Measurements from ENCODE around the gene OR1S2.
"Not testable (repeated sequence)": the region's sequence is repeated elsewhere in the genome, so short reads cannot be mapped to it uniquely, and the experiment has no call there.

Gene OR1S2

GRCh38 chr11:58216476-58216875, 12.5 kb upstream of the OR1S2 start:
- Histone ChIP-seq H3K4me3 (ENCODE audit: low read depth, low read length) (no peak overlapping the region), H3K36me3 (ENCODE audit: control insufficient read depth, insufficient read depth, low read length) (no peaks in the 10 kb centered on the region), H3K9me3 (ENCODE audit: control insufficient read depth, low read length) (no peaks in the 10 kb centered on the region), H2AFZ (no peak overlapping the region), H3K4me2 (ENCODE audit: low read length) (no peak overlapping the region), H3K79me2 (no peaks in the 10 kb centered on the region), H3K4me1 (no peaks in the 10 kb centered on the region), H3K9ac (no peak overlapping the region), H3K27me3 (ENCODE audit: control insufficient read depth, insufficient read depth, low read length) (no peaks in the 10 kb centered on the region), H3K27ac (no peak overlapping the region)
- TF ChIP-seq, protein P1, sequence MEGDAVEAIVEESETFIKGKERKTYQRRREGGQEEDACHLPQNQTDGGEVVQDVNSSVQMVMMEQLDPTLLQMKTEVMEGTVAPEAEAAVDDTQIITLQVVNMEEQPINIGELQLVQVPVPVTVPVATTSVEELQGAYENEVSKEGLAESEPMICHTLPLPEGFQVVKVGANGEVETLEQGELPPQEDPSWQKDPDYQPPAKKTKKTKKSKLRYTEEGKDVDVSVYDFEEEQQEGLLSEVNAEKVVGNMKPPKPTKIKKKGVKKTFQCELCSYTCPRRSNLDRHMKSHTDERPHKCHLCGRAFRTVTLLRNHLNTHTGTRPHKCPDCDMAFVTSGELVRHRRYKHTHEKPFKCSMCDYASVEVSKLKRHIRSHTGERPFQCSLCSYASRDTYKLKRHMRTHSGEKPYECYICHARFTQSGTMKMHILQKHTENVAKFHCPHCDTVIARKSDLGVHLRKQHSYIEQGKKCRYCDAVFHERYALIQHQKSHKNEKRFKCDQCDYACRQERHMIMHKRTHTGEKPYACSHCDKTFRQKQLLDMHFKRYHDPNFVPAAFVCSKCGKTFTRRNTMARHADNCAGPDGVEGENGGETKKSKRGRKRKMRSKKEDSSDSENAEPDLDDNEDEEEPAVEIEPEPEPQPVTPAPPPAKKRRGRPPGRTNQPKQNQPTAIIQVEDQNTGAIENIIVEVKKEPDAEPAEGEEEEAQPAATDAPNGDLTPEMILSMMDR (IDR thresholded peaks at IDR 0.05), result no peak

DNA sequence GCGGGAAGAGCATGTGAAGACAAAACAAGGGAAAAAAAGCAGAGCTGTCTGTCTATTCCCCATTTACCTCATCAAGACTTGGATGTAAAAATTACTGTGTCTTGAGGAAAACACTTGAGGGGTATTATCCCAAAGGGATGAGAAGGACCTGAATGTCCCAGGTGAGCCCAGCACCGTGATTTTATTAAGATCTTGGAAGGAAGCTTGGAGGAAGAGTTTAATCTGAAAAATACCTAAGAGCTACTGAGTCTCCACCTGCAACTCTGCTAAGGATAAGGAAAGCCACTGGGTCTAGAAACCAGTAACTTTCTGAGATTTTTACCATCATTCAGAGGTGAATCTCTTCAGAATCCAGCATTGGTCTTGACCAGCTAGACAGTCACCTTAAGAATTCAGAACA, 8.5 kb upstream of the OR1S2 start, which contains the start of gene OR1S1:
Gene OR1S1 (plus strand): TSS at position 301 of the 400 bp plus-strand sequence.
- not testable (repeated sequence) for H3K27me3 ChIP-seq (ENCODE audit: control insufficient read depth, insufficient read depth, low read length); H3K36me3 ChIP-seq (ENCODE audit: control insufficient read depth, insufficient read depth, low read length); H3K4me1 ChIP-seq; H3K79me2 ChIP-seq; H2AFZ ChIP-seq; H3K27ac ChIP-seq; H3K9me3 ChIP-seq (ENCODE audit: control insufficient read depth, low read length); H3K9ac ChIP-seq; H3K4me3 ChIP-seq (ENCODE audit: low read depth, low read length); H3K4me2 ChIP-seq (ENCODE audit: low read length)

DNA sequence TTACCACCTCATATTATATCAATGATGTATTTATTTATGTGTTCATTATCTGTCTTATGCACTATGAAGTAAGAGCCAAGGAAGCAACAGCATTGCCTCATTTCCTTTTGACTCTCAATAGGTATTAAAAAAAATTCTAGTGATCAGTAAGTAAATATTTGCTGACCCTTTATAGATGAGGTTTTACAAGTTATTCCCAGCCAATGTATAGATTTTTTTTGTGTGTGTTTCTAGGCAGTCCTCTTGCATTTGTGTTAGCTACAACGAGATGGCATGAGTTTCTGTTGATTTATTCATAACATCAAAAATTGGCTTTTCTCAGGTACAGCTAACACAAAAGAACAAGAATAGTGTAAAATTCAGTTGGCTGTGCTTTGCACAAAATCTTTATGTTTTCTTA, 4.7 kb downstream of the OR1S2 start:
- TF ChIP-seq, protein P1 (IDR thresholded peaks at IDR 0.05), result no peak
- Histone ChIP-seq H3K9me3 (ENCODE audit: control insufficient read depth, low read length) (no peaks in the 10 kb centered on the region), H3K27ac (no peak overlapping the region), H3K4me1 (no peaks in the 10 kb centered on the region), H3K36me3 (ENCODE audit: control insufficient read depth, insufficient read depth, low read length) (no peaks in the 10 kb centered on the region), H3K9ac (no peak overlapping the region), H2AFZ (no peak overlapping the region), H3K79me2 (no peaks in the 10 kb centered on the region), H3K4me3 (ENCODE audit: low read depth, low read length) (no peak overlapping the region), H3K27me3 (ENCODE audit: control insufficient read depth, insufficient read depth, low read length) (no peaks in the 10 kb centered on the region), H3K4me2 (ENCODE audit: low read length) (no peak overlapping the region)

DNA sequence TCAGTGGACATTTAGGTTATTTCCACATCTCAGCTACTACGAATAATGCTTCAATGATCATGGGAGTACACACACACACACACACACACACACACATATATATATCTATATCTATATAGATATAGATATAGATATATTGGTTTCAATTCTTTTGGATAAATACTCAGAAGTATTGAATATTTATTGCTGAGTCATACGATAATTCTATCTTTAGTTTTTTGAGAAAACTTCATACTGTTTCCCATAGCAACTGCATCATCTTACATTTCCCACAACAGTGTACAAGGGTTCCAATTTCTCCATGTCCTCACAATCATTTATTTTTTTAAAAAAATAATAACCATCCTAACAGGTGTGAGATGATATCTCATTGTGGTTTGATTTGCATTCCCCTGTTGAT, 8.0 kb downstream of the OR1S2 start:
- Histone ChIP-seq H3K36me3 (ENCODE audit: control insufficient read depth, insufficient read depth, low read length) (no peaks in the 10 kb centered on the region), H3K4me3 (ENCODE audit: low read depth, low read length) (no peak overlapping the region), H3K4me1 (no peaks in the 10 kb centered on the region), H3K79me2 (no peaks in the 10 kb centered on the region), H3K9me3 (ENCODE audit: control insufficient read depth, low read length) (no peaks in the 10 kb centered on the region), H2AFZ (no peak overlapping the region), H3K4me2 (ENCODE audit: low read length) (no peak overlapping the region), H3K9ac (no peak overlapping the region), H3K27me3 (ENCODE audit: control insufficient read depth, insufficient read depth, low read length) (no peaks in the 10 kb centered on the region), H3K27ac (no peak overlapping the region)
- TF ChIP-seq, protein P1 (IDR thresholded peaks at IDR 0.05), result no peak

DNA sequence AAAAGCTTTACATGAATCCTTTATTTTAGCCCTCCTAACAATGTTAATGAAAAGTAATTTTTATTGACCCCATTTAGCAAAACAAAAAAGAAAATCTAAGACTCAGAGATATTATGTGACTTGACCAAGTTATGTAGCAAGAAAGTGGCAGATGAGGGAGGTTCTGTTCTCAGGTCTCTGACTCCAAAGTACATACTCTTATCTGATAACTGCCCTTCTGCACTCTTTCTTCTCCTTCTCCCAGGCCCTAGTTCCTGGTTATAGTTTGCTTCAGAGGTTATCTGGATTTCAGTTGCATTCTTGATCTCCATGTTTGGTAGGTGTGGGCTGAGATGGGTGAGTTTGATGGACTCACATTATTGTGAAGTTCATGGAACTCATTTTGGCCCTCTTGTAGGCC, 10.6 kb downstream of the OR1S2 start:
- TF ChIP-seq, protein P1 (IDR thresholded peaks at IDR 0.05), result no peak
- no peak overlapping the region for H3K4me2 ChIP-seq (ENCODE audit: low read length)
- no peaks in the 10 kb centered on the region for H3K79me2 ChIP-seq
- H3K9me3 ChIP-seq (ENCODE audit: control insufficient read depth, low read length), result no peaks in the 10 kb centered on the region
- H3K36me3 ChIP-seq (ENCODE audit: control insufficient read depth, insufficient read depth, low read length), result no peaks in the 10 kb centered on the region
- no peaks in the 10 kb centered on the region for H3K27me3 ChIP-seq (ENCODE audit: control insufficient read depth, insufficient read depth, low read length)
- no peak overlapping the region for H3K27ac ChIP-seq
- H3K9ac ChIP-seq, result no peak overlapping the region
- H2AFZ ChIP-seq, result no peak overlapping the region
- H3K4me3 ChIP-seq (ENCODE audit: low read depth, low read length), result no peak overlapping the region
- no peaks in the 10 kb centered on the region for H3K4me1 ChIP-seq

All from parathyroid adenoma (tissue), 2 donors.